HG02840 (cell line): ENCODE measurements around the gene TYMP.

ENCODE experiments used
- ATAC-seq: cut with Tn5 transposase; IDR thresholded peaks from one replicate; pipeline ENCODE4 v1.9.1; 2021; ENCODE audit warnings: mild to moderate bottlenecking, moderate library complexity, moderate number of reproducible peaks; ENCODE audit not compliant: unreplicated experiment, low FRiP score

TYMP gene

DNA sequence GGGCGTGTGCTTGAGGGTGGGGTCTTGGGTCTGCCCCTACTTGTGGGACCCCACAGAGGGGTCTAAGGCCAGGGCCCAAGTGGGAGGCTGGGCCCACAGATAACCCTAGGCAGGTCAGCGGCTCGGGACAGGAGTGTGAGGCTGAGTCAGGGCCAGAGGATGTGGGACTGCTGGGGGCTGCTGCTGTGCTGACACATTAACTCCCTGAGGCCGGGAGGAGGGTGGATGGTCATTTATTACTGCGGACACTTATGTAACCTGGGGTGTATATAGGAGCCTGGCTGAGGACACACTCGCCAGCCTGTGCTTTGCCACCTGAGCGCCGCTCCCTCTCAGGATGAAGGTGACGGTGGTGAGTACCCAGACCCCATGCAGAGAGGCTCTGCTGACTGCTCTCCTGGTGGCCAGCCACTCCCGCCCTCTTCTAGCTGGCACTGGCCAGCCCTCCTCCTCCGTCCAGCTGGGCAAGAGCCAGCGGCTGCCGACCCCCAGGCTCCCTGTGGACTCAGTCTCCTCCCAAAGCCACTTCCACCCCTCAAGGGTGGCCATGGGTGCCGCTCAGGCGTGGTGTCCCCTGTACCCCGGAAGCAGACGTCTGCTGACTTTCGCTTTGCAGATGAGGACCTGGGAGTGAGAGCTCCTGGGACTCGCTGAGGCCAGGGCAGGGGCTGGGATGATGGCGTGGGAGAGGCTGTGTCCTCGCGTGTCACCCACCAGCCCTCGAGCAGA, 43.1 kb downstream of the TYMP start, which contains the start of gene MIOX:
MIOX (plus strand) TSS at position 299 of the 729 bp plus-strand sequence; CDS start at position 338, 39 bp downstream.
- no peak for ATAC-seq

GRCh38 chr22:50485221-50486131, 44.3 kb downstream of the TYMP start:
- ATAC-seq = no peak

- no peak for ATAC-seq
These were observed 45.6 kb downstream of the TYMP start for GRCh38 chr22:50483977-50484853.

- ATAC-seq = no peak
These were observed 46.3 kb downstream of the TYMP start for GRCh38 chr22:50483556-50483955.

DNA sequence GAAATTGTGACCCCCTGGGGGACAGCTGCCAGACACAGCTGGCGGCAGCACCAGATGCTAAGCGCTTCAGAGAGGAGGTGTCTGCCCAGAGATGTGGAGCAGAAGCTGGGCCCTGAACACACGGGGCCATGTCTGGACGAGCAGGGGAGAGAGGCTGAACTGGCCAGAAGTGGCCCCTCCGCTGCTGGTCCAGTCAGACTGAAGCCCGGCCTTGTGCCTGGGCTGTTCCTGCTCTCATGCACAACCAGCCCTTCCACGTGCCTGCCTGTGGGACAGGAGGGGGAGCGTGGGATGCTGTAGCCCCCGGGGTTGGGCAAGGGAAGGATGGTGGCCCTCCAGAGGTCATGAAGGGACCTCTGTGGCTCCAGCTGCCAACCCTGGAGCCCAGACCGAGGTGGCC, 46.7 kb downstream of the TYMP start:
- no peak for ATAC-seq

- no peak for ATAC-seq
These were observed 47.4 kb downstream of the TYMP start for GRCh38 chr22:50482107-50483074.

- no peak for ATAC-seq
These were observed 48.2 kb downstream of the TYMP start, which contains the start of gene ADM2 for GRCh38 chr22:50481440-50482106. Gene ADM2, plus strand, starts transcription at chr22:50481543. Its CDS starts 305 bp downstream, at chr22:50481848.

- ATAC-seq = no peak
These were observed 48.8 kb downstream of the TYMP start for GRCh38 chr22:50481045-50481439.

GRCh38 chr22:50479721-50480120, 50.1 kb downstream of the TYMP start:
- ATAC-seq = no peak

- ATAC-seq = no peak
These were observed 51.9 kb downstream of the TYMP start for GRCh38 chr22:50477923-50478322.

DNA sequence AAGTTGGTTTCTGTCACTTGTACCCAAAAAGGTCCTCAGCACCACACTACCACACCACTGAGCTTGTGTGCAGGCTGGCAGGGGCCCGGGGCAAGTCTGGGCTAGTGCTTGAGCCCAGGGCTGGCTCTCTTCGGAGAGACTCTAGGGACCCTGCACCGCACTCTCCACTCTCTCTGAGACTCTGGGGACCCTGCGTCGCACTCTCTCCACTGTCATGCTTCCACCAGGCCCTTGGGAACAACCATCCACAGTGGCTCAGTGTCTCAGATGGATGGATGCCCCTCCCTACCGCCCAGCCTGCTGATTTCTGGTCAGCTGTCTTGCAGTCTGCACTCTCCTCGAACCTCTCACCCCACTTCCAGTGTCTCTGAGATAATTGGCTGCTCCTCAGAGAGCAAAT, 52.9 kb downstream of the TYMP start:
- no peak for ATAC-seq
